HCT116 (cell line): ENCODE results near the gene SMG6. TPM values are rescaled to one million over a fixed set of nuclear protein-coding genes. Genes with fewer than 3 reads are reported as not detected.

ENCODE experiments used
- ATAC-seq: fragments of 200-7000 bp; cut with Tn5 transposase; 2 replicates; pipeline ENCODE4 v1.9.1; 2020; ENCODE audit warnings: mild to moderate bottlenecking, moderate library complexity
- BruUV-seq: library from RNA; stranded (reverse); fragments of 400-500 nt; replicated peaks from 2 replicates; lab custom pipeline; 2021; lab: Mats Ljungman, UMichigan
- CTCF ChIA-PET: fragments of 300-600 bp; sonication (Branson Sonifier 250); formaldehyde crosslinking; loops from one replicate; lab custom pipeline; 2021; ENCODE audit warnings: antibody characterized with exemption; lab: Charles Lee
- POLR2A ChIA-PET: fragments of 300-600, 350-600 bp; sonication (Branson Sonifier 250); formaldehyde crosslinking; loops from one replicate; lab custom pipeline; 2021; ENCODE audit warnings: antibody characterized with exemption; lab: Charles Lee
- RAD21 ChIA-PET, 2 experiments: fragments of 300-600 bp; sonication (Branson Sonifier 250); formaldehyde crosslinking; loops; one replicate each; lab custom pipeline; 2023; ENCODE audit warnings: low total read pairs in 2 of 2; ENCODE audit not compliant: uncharacterized antibody in 2 of 2, unreplicated experiment in 2 of 2, low non-redundant PET in 1 of 2; lab: Charles Lee
- DNase-seq: peaks from one replicate; pipeline ENCODE4 v3.0.0-alpha.2; 2010; ENCODE audit warnings: low read depth, low spot score
- H2AFZ ChIP-seq: fragments of 200-600 bp; shearing (Covaris generic), sonication (generic); 2 replicates; pipeline ENCODE4 v1.6.1; 2017; ENCODE audit warnings: low read depth, mixed run types, mixed read lengths, antibody characterized with exemption, low read length; ENCODE audit not compliant: poor library complexity, severe bottlenecking
- H3K27ac ChIP-seq: 2 replicates; pipeline ENCODE4 v1.5.1; 2012; ENCODE audit warnings: low read depth, low read length
- H3K27me3 ChIP-seq: fragments of 200-600 bp; sonication (generic); 2 replicates; pipeline ENCODE4 v1.6.1; 2016; ENCODE audit warnings: mixed run types, low read length, mixed read lengths; ENCODE audit not compliant: insufficient read depth
- H3K36me3 ChIP-seq, 2 experiments: fragments of 200-500 bp in 1 of 2; fragments of 200-600 bp in 1 of 2; sonication (Bioruptor generic) in 1 of 2; sonication (generic) in 1 of 2; 2 replicates each; pipeline versions ENCODE4 v1.5.1 to v1.6.1; 2014 to 2016; ENCODE audit warnings: low read length in 2 of 2, inconsistent platforms in 1 of 2, mixed read lengths in 1 of 2, mixed run types in 1 of 2; ENCODE audit not compliant: insufficient read depth in 2 of 2, control insufficient read depth in 1 of 2
- H3K4me1 ChIP-seq, 2 experiments: fragments of 200-600 bp in 1 of 2; sonication (generic) in 1 of 2; 2 replicates each; pipeline versions ENCODE4 v1.5.1 to v1.6.1; 2012 to 2017; ENCODE audit warnings: low read length in 2 of 2, inconsistent platforms in 1 of 2, mild to moderate bottlenecking in 1 of 2, mixed read lengths in 1 of 2, mixed run types in 1 of 2, moderate library complexity in 1 of 2; ENCODE audit not compliant: insufficient read depth in 2 of 2, control insufficient read depth in 1 of 2
- H3K4me2 ChIP-seq: fragments of 200-600 bp; sonication (generic); 2 replicates; pipeline ENCODE4 v1.6.1; 2017; ENCODE audit warnings: mixed run types, low read length, mixed read lengths
- H3K4me3 ChIP-seq, 2 experiments: fragments of 200-600 bp in 1 of 2; sonication (generic) in 1 of 2; replicated peaks in 1 of 2; 2 replicates each; pipeline ENCODE4 v1.5.1; 2011 to 2016; ENCODE audit warnings: low read length in 2 of 2, control low read depth in 1 of 2, low read depth in 1 of 2, mild to moderate bottlenecking in 1 of 2, mixed read lengths in 1 of 2, mixed run types in 1 of 2
- H3K79me2 ChIP-seq: fragments of 200-600 bp; sonication (generic); 2 replicates; pipeline ENCODE4 v1.6.1; 2017; ENCODE audit warnings: mild to moderate bottlenecking, mixed run types, low read length, moderate library complexity, mixed read lengths; ENCODE audit not compliant: insufficient read depth
- H3K9ac ChIP-seq: fragments of 200-600 bp; sonication (generic); 2 replicates; pipeline ENCODE4 v1.6.1; 2016; ENCODE audit warnings: low read length, mixed read lengths
- H3K9me2 ChIP-seq: fragments of 200-600 bp; sonication (generic), shearing (Covaris generic); 2 replicates; pipeline ENCODE4 v1.6.1; 2017; ENCODE audit warnings: mixed run types, mild to moderate bottlenecking, moderate library complexity; ENCODE audit not compliant: insufficient read depth
- H3K9me3 ChIP-seq, 2 experiments: fragments of 200-500 bp in 1 of 2; fragments of 200-600 bp in 1 of 2; sonication (Bioruptor generic) in 1 of 2; sonication (generic) in 1 of 2; 2 replicates each; pipeline ENCODE4 v1.6.1; 2014 to 2017; ENCODE audit warnings: low read length in 2 of 2, mixed read lengths in 2 of 2, inconsistent platforms in 1 of 2, low read depth in 1 of 2, mild to moderate bottlenecking in 1 of 2, mixed run types in 1 of 2, moderate library complexity in 1 of 2; ENCODE audit not compliant: control insufficient read depth in 1 of 2, insufficient read depth in 1 of 2
- H4K20me1 ChIP-seq: fragments of 200-600 bp; sonication (generic), shearing (Covaris generic); 2 replicates; pipeline ENCODE4 v1.6.1; 2017; ENCODE audit warnings: mixed run types, mild to moderate bottlenecking, moderate library complexity; ENCODE audit not compliant: insufficient read depth
- CBX3 ChIP-seq: IDR thresholded peaks from 2 replicates; pipeline ENCODE4 v1.6.1; 2012; ENCODE audit warnings: low read depth
- CTCF ChIP-seq, 3 experiments: fragments of 200-600 bp in 1 of 3; sonication (generic) in 1 of 3; IDR thresholded peaks in 2 of 3; conservative IDR thresholded peaks in 1 of 3; 2 replicates each; pipeline ENCODE4 v1.5.1; 2012 to 2017; ENCODE audit warnings: low read depth in 2 of 3, low read length in 2 of 3, antibody characterized with exemption in 1 of 3, borderline replicate concordance in 1 of 3, control low read depth in 1 of 3, mild to moderate bottlenecking in 1 of 3, mixed read lengths in 1 of 3, mixed run types in 1 of 3, moderate library complexity in 1 of 3; ENCODE audit not compliant: insufficient read depth in 1 of 3
- EGR1 ChIP-seq: IDR thresholded peaks from 2 replicates; pipeline ENCODE4 v1.6.1; 2012; ENCODE audit warnings: low read depth
- ELF1 ChIP-seq: IDR thresholded peaks from 2 replicates; pipeline ENCODE4 v1.6.1; 2012; ENCODE audit warnings: low read depth, borderline replicate concordance
- EZH2 ChIP-seq: fragments of 200-600 bp; sonication (generic); IDR thresholded peaks from 2 replicates; pipeline ENCODE4 v1.6.1; 2017; ENCODE audit warnings: antibody characterized with exemption, mixed run types
- FOSL1 ChIP-seq: IDR thresholded peaks from 2 replicates; pipeline ENCODE4 v1.6.1; 2012; ENCODE audit warnings: low read depth
- JUND ChIP-seq: IDR thresholded peaks from 2 replicates; pipeline ENCODE4 v1.6.1; 2012
- POLR2A ChIP-seq: IDR thresholded peaks from 2 replicates; pipeline ENCODE4 v1.7.0; 2011; ENCODE audit warnings: borderline replicate concordance; ENCODE audit not compliant: insufficient read depth, insufficient read length; ENCODE audit errors: extremely low read depth
- POLR2AphosphoS5 ChIP-seq: IDR thresholded peaks from 2 replicates; pipeline ENCODE4 v1.6.1; 2011; ENCODE audit warnings: mild to moderate bottlenecking, low read depth, low read length, moderate library complexity
- SIN3A ChIP-seq: IDR thresholded peaks from 2 replicates; pipeline ENCODE4 v1.6.1; 2012; ENCODE audit warnings: low read depth
- SRF ChIP-seq: IDR thresholded peaks from 2 replicates; pipeline ENCODE4 v1.6.1; 2012; ENCODE audit warnings: low read depth
- YY1 ChIP-seq: IDR thresholded peaks from 2 replicates; pipeline ENCODE4 v1.6.1; 2011; ENCODE audit warnings: low read length, low read depth, moderate library complexity, mild to moderate bottlenecking; ENCODE audit not compliant: insufficient replicate concordance; ENCODE audit errors: extremely low read depth
- ZFX ChIP-seq: fragments of 450-650 bp; IDR thresholded peaks from 2 replicates; pipeline ENCODE4 v1.6.1; 2017
- ZNF274 ChIP-seq: fragments of 200-500 bp; sonication (Bioruptor generic); IDR thresholded peaks from 2 replicates; pipeline ENCODE4 v1.6.1; 2014; ENCODE audit warnings: mild to moderate bottlenecking, low read depth, low read length, inconsistent platforms
- intact Hi-C: fragments of 100-400 bp; cut with micrococcal nuclease; formaldehyde crosslinking; loops from 2 replicates; pipeline ENCODE4 v1.10.0; 2022
- total RNA-seq: library from RNA; stranded (reverse); gene quantifications from one replicate; pipeline ENCODE4 v1.2.1, GENCODE V29; 2021; ENCODE audit not compliant: unreplicated experiment
- TF ChIP-seq, protein P1 (sequence below): IDR thresholded peaks from 2 replicates; pipeline ENCODE4 v1.6.1; 2012; ENCODE audit warnings: low read depth
- TF ChIP-seq, protein P2 (sequence below): IDR thresholded peaks from 2 replicates; pipeline ENCODE4 v1.6.1; 2012
- TF ChIP-seq, protein P3 (sequence below): IDR thresholded peaks from 2 replicates; pipeline ENCODE4 v1.6.1; 2011; ENCODE audit warnings: mild to moderate bottlenecking, low read length, moderate library complexity; ENCODE audit not compliant: insufficient replicate concordance; ENCODE audit errors: extremely low read depth

SMG6 gene
- total RNA-seq, 1 experiment from 2014 or later: 23.1 TPM

GRCh38 chr17:2146132-2146871, 157.3 kb downstream of the SMG6 start:
- TF ChIP-seq, protein P1, sequence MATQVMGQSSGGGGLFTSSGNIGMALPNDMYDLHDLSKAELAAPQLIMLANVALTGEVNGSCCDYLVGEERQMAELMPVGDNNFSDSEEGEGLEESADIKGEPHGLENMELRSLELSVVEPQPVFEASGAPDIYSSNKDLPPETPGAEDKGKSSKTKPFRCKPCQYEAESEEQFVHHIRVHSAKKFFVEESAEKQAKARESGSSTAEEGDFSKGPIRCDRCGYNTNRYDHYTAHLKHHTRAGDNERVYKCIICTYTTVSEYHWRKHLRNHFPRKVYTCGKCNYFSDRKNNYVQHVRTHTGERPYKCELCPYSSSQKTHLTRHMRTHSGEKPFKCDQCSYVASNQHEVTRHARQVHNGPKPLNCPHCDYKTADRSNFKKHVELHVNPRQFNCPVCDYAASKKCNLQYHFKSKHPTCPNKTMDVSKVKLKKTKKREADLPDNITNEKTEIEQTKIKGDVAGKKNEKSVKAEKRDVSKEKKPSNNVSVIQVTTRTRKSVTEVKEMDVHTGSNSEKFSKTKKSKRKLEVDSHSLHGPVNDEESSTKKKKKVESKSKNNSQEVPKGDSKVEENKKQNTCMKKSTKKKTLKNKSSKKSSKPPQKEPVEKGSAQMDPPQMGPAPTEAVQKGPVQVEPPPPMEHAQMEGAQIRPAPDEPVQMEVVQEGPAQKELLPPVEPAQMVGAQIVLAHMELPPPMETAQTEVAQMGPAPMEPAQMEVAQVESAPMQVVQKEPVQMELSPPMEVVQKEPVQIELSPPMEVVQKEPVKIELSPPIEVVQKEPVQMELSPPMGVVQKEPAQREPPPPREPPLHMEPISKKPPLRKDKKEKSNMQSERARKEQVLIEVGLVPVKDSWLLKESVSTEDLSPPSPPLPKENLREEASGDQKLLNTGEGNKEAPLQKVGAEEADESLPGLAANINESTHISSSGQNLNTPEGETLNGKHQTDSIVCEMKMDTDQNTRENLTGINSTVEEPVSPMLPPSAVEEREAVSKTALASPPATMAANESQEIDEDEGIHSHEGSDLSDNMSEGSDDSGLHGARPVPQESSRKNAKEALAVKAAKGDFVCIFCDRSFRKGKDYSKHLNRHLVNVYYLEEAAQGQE: no peak
- TF ChIP-seq SRF: no peak
- TF ChIP-seq EGR1: no peak
- no peak for TF ChIP-seq EZH2
- no peak for TF ChIP-seq FOSL1
- no peak for TF ChIP-seq SIN3A
- no peak for TF ChIP-seq YY1
- TF ChIP-seq POLR2AphosphoS5: no peak
- no peak for TF ChIP-seq ZFX
- TF ChIP-seq, protein P2, sequence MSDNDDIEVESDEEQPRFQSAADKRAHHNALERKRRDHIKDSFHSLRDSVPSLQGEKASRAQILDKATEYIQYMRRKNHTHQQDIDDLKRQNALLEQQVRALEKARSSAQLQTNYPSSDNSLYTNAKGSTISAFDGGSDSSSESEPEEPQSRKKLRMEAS: no peak
- TF ChIP-seq JUND: no peak
- no peak for TF ChIP-seq ELF1
- no peak for TF ChIP-seq CBX3
- TF ChIP-seq POLR2A: no peak
- TF ChIP-seq CTCF (IDR thresholded peaks at IDR 0.05 in 2 of 3, conservative IDR thresholded peaks at IDR 0.05 in 1 of 3; ENCODE audit: borderline replicate concordance in 1 of 3, insufficient read depth in 1 of 3, low read depth in 2 of 3, low read length in 2 of 3): no peak
- TF ChIP-seq, protein P3, sequence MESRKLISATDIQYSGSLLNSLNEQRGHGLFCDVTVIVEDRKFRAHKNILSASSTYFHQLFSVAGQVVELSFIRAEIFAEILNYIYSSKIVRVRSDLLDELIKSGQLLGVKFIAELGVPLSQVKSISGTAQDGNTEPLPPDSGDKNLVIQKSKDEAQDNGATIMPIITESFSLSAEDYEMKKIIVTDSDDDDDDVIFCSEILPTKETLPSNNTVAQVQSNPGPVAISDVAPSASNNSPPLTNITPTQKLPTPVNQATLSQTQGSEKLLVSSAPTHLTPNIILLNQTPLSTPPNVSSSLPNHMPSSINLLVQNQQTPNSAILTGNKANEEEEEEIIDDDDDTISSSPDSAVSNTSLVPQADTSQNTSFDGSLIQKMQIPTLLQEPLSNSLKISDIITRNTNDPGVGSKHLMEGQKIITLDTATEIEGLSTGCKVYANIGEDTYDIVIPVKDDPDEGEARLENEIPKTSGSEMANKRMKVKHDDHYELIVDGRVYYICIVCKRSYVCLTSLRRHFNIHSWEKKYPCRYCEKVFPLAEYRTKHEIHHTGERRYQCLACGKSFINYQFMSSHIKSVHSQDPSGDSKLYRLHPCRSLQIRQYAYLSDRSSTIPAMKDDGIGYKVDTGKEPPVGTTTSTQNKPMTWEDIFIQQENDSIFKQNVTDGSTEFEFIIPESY: no peak
- TF ChIP-seq ZNF274: no peak
- ChIA-PET CTCF (no interaction called here), POLR2A (no interaction called here)

More at GRCh38 chr17:2146132-2146871, 157.3 kb downstream of the SMG6 start:
- H4K20me1 ChIP-seq: 0 out of 2 replicates have a peak, but pooled peaks cover 4% of the 10 kb centered on the region
- no peak overlapping the region for H3K9ac ChIP-seq
- H3K4me1 ChIP-seq: no peaks in the 10 kb centered on the region
- BruUV-seq: no TSS peak
- no peaks in the 10 kb centered on the region for H3K9me3 ChIP-seq
- H3K27me3 ChIP-seq: no peaks in the 10 kb centered on the region
- no peak for DNase-seq
- no peak overlapping the region for H3K27ac ChIP-seq
- RAD21 ChIA-PET: interaction anchor here in 1 of 2 experiments (0.6 kb wide), 1 partner anchor 63 kb away, joined by 3 read pairs; no protein-coding TSS in a partner anchor
- no peak overlapping the region for H3K4me2 ChIP-seq
- ATAC-seq: no peak
- no peak overlapping the region for H3K4me3 ChIP-seq
- no peaks in the 10 kb centered on the region for H3K36me3 ChIP-seq
- H3K9me2 ChIP-seq: no peaks in the 10 kb centered on the region
- intact Hi-C loops: no loop called here
- no peak overlapping the region for H2AFZ ChIP-seq
- H3K79me2 ChIP-seq: no peaks in the 10 kb centered on the region
